Suprapubic skin (tissue), 4 donors: ENCODE measurements around the gene WDR36.

Experiments
- POLR2A ChIP-seq, 2 donors: fragments of 450-650 bp; IDR thresholded peaks; one replicate each; pipeline ENCODE4 v1.6.1; 2017; ENCODE audit warnings: antibody characterized with exemption in 2 of 2, mild to moderate bottlenecking in 2 of 2, moderate library complexity in 2 of 2
- POLR2AphosphoS5 ChIP-seq, 3 donors: sonication (generic); formaldehyde crosslinking; IDR thresholded peaks; one replicate each; pipeline ENCODE4 v1.6.1; 2017; ENCODE audit warnings: antibody characterized with exemption in 3 of 3
- TF ChIP-seq, protein P1 (sequence below), 2 donors: fragments of 200-600 bp in 1 of 2; fragments of 450-650 bp in 1 of 2; sonication (generic) in 1 of 2; IDR thresholded peaks; one replicate each; pipeline ENCODE4 v1.5.1; 2016 to 2019; ENCODE audit warnings: antibody characterized with exemption in 2 of 2, mild to moderate bottlenecking in 1 of 2, moderate library complexity in 1 of 2

DNA sequence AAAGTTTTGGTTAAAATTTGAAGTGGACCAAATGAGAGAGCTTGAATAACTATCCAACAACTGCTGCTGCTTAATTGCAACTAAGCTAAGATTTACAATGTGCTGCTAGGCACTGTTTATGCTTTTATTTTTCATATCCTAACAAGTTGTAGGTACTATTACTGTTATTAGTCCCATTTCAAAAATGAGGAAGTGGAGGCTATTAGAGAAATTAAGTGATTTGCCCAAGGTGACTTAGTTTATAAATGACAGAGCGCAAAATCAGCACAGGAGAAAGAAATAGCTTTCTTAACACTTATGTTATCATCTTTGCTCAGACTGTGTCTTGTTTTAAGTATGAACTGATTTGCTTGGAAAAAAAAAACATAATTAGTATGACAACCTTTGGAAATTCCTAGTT lies 23.1 kb downstream of the WDR36 start:
- TF ChIP-seq, protein P1, sequence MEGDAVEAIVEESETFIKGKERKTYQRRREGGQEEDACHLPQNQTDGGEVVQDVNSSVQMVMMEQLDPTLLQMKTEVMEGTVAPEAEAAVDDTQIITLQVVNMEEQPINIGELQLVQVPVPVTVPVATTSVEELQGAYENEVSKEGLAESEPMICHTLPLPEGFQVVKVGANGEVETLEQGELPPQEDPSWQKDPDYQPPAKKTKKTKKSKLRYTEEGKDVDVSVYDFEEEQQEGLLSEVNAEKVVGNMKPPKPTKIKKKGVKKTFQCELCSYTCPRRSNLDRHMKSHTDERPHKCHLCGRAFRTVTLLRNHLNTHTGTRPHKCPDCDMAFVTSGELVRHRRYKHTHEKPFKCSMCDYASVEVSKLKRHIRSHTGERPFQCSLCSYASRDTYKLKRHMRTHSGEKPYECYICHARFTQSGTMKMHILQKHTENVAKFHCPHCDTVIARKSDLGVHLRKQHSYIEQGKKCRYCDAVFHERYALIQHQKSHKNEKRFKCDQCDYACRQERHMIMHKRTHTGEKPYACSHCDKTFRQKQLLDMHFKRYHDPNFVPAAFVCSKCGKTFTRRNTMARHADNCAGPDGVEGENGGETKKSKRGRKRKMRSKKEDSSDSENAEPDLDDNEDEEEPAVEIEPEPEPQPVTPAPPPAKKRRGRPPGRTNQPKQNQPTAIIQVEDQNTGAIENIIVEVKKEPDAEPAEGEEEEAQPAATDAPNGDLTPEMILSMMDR (IDR thresholded peaks at IDR 0.05) = no peak
- no peak for TF ChIP-seq POLR2AphosphoS5 (IDR thresholded peaks at IDR 0.05)
- no peak for TF ChIP-seq POLR2A (IDR thresholded peaks at IDR 0.05)
